HG02938 (cell line): Measurements from ENCODE around the gene CD74.

Source experiments
- ATAC-seq: cut with Tn5 transposase; IDR thresholded peaks from one replicate; pipeline ENCODE4 v1.9.1; 2021; ENCODE audit warnings: mild to moderate bottlenecking, moderate library complexity; ENCODE audit not compliant: unreplicated experiment

Gene CD74

GRCh38 chr5:150397782-150398721 is 14.7 kb downstream of the CD74 start:
- ATAC-seq, result no peak

- no peak for ATAC-seq
Measured at GRCh38 chr5:150397146-150397781, 15.4 kb downstream of the CD74 start.

GRCh38 chr5:150396267-150396666 is 16.4 kb downstream of the CD74 start:
- no peak for ATAC-seq

GRCh38 chr5:150395688-150395975 is 17.1 kb downstream of the CD74 start:
- ATAC-seq, result no peak

GRCh38 chr5:150394912-150395687 is 17.6 kb downstream of the CD74 start:
- no peak for ATAC-seq

GRCh38 chr5:150394131-150394530 is 18.6 kb downstream of the CD74 start:
- ATAC-seq, result no peak

GRCh38 chr5:150393096-150393645 is 19.5 kb downstream of the CD74 start:
- no peak for ATAC-seq

GRCh38 chr5:150392680-150393079 is 20.0 kb downstream of the CD74 start:
- ATAC-seq, result no peak

- ATAC-seq, result no peak
Measured at GRCh38 chr5:150391986-150392385, 20.7 kb downstream of the CD74 start.

GRCh38 chr5:150391064-150391834 is 21.5 kb downstream of the CD74 start:
- ATAC-seq, result no peak

- ATAC-seq, result no peak
Measured at GRCh38 chr5:150389531-150390266, 23.0 kb downstream of the CD74 start.

GRCh38 chr5:150386024-150386855 is 26.5 kb downstream of the CD74 start:
- no peak for ATAC-seq

- ATAC-seq, result no peak
Measured at GRCh38 chr5:150384701-150385100, 28.0 kb downstream of the CD74 start.

GRCh38 chr5:150377964-150378694 is 34.6 kb downstream of the CD74 start:
- ATAC-seq, result no peak

GRCh38 chr5:150376799-150377771 is 35.6 kb downstream of the CD74 start:
- no peak for ATAC-seq

GRCh38 chr5:150374651-150375050 is 38.1 kb downstream of the CD74 start:
- ATAC-seq, result no peak

GRCh38 chr5:150372639-150373038 is 40.1 kb downstream of the CD74 start:
- no peak for ATAC-seq
